ENCODE results near the gene KRTAP10-3.

DNA sequence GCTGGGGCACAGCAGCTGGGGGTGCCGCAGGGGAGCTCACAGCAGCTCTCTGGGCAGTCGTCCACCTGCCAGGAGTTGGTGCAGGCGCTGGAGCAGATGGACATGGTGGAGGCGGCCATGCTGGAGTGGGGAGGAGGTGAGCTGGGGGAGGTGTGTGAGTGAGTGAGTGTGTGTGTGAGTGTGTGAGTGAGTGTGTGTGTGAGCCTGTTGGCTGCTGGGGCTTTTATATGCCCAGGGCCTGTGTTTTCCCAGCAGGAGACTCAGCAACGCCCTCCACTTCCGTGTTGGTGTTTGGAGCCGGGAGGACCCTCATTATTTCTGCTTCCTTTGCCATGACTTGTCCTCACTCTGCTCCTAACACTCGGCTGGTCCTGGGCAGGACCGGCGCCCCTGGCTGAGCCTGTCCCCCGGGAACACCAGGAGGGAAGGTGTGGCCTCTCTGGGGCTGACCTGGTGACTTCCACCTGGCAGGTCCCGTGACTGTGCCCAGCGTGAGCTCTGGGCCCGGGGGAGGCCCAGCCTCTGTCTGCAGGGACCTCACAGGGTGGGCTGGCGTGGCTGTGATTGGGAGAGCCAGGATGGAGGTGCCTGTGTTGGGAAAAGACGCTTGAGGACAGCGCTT, 7.1 kb downstream of the KRTAP10-3 start, which contains the start of gene KRTAP10-2:
- TF ChIP-seq GATA2 (IDR thresholded peaks at IDR 0.05; ENCODE audit: low read depth, low read length), result no peak
- no peak for TF ChIP-seq GATA3 (IDR thresholded peaks at IDR 0.05; ENCODE audit: low read depth, low read length)
